Activated CD4-positive, alpha-beta T cell treated with anti-CD3 and anti-CD28 coated beads, Interleukin-2, amount 50 U/mL, for 1 hour (primary cell): ENCODE data around the gene C4BPB.
"Not testable (repeated sequence)": the region's sequence is repeated elsewhere in the genome, so short reads cannot be mapped to it uniquely, and the experiment has no call there.

ENCODE experiments used
- DNase-seq: peaks from one replicate; pipeline ENCODE4 v3.0.0-alpha.2; 2020

The C4BPB gene

GRCh38 chr1:207088701-207089626 is at the start of gene C4BPB:
Gene C4BPB, plus strand, starts transcription at chr1:207088860. Its CDS starts 672 bp downstream, at chr1:207089532.
- DNase-seq: peak; percentile 5

- no peak for DNase-seq
Measured at GRCh38 chr1:207039380-207040180, 49.1 kb upstream of the C4BPB start.

GRCh38 chr1:207040181-207040533 is 48.5 kb upstream of the C4BPB start:
- no peak for DNase-seq

GRCh38 chr1:207041397-207041796 is 47.3 kb upstream of the C4BPB start:
- not testable (repeated sequence) for DNase-seq

- DNase-seq: no peak
Measured at GRCh38 chr1:207045453-207045852, 43.2 kb upstream of the C4BPB start.

- DNase-seq: no peak
Measured at GRCh38 chr1:207047505-207047904, 41.2 kb upstream of the C4BPB start.

GRCh38 chr1:207048041-207048440 is 40.6 kb upstream of the C4BPB start:
- no peak for DNase-seq

GRCh38 chr1:207049054-207049453 is 39.6 kb upstream of the C4BPB start:
- DNase-seq: no peak

GRCh38 chr1:207049514-207049913 is 39.1 kb upstream of the C4BPB start:
- DNase-seq: no peak

- DNase-seq: peak; percentile 46
Measured at GRCh38 chr1:207049974-207050391, 38.7 kb upstream of the C4BPB start.

- peak; percentile 91 for DNase-seq
Measured at GRCh38 chr1:207050480-207051190, 38.0 kb upstream of the C4BPB start.

GRCh38 chr1:207051191-207051943 is 37.3 kb upstream of the C4BPB start, which contains the start of gene YOD1:
Gene YOD1, minus strand, starts transcription at chr1:207051208. Its CDS starts 178 bp downstream, at chr1:207051030.
- no peak for DNase-seq

- DNase-seq: peak; percentile 97
Measured at GRCh38 chr1:207052911-207053769, 35.5 kb upstream of the C4BPB start, which contains the start of gene PFKFB2. Gene PFKFB2, plus strand, starts transcription at chr1:207053275. Its CDS starts 1,443 bp downstream, at chr1:207054718.

- no peak for DNase-seq
Measured at GRCh38 chr1:207054491-207054890, 34.2 kb upstream of the C4BPB start.

- DNase-seq: no peak
Measured at GRCh38 chr1:207055386-207056001, 33.2 kb upstream of the C4BPB start.

GRCh38 chr1:207056673-207057072 is 32.0 kb upstream of the C4BPB start:
- no peak for DNase-seq

- no peak for DNase-seq
Measured at GRCh38 chr1:207058252-207058651, 30.4 kb upstream of the C4BPB start.

GRCh38 chr1:207058878-207059867 is 29.5 kb upstream of the C4BPB start:
- DNase-seq: no peak

GRCh38 chr1:207059881-207060280 is 28.8 kb upstream of the C4BPB start:
- no peak for DNase-seq
